Measurements from ENCODE around the gene MITF.

MITF gene

DNA sequence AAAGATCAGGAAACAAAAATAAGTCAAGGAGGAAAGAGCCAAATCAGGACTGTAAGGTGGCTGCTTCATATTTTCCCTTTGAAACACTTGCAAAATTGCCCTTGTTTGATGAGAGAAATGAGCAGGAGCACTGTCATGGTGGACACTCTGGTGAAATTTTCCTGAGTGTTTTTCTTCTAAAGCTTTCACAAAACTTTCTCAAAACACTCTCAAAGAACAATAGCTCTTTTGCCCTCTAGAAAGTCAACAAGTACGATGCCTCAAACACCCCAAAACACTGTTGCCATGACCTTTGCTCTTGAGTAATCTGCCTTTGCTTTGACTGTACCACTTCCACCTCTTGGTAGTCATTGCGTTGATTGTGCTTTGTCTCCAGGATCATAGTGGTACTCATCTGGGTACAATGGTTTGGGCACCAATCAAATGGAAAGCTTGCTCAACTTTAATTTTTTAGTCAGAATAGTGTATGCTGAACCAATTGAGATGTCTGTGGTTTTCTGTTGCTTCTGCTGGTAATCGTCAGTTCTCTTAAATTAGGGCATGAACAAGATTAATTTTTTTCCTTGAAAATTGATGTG lies 13.2 kb upstream of the MITF start:
- H3K27me3 ChIP-seq (ENCODE audit: control insufficient read depth, insufficient read depth, low read length) = peaks cover 4% of the 10 kb centered on the region; the same call in 1 of the 2 replicates
- no peak overlapping the region for H3K27ac ChIP-seq (ENCODE audit: low read depth, low read length)
- peaks cover 4% of the 10 kb centered on the region; the same call in 1 of the 2 replicates for H3K4me1 ChIP-seq (ENCODE audit: control insufficient read depth, insufficient read depth, low read length)
- no peaks in the 10 kb centered on the region for H3K9me3 ChIP-seq (ENCODE audit: control insufficient read depth, insufficient read depth, low read length)
- no peaks in the 10 kb centered on the region for H3K36me3 ChIP-seq (ENCODE audit: control insufficient read depth, insufficient read depth, low read length)
- no peak overlapping the region for H3K9ac ChIP-seq (ENCODE audit: low read depth, low read length)
- no peak overlapping the region for H3K4me3 ChIP-seq (ENCODE audit: low read depth, low read length)

DNA sequence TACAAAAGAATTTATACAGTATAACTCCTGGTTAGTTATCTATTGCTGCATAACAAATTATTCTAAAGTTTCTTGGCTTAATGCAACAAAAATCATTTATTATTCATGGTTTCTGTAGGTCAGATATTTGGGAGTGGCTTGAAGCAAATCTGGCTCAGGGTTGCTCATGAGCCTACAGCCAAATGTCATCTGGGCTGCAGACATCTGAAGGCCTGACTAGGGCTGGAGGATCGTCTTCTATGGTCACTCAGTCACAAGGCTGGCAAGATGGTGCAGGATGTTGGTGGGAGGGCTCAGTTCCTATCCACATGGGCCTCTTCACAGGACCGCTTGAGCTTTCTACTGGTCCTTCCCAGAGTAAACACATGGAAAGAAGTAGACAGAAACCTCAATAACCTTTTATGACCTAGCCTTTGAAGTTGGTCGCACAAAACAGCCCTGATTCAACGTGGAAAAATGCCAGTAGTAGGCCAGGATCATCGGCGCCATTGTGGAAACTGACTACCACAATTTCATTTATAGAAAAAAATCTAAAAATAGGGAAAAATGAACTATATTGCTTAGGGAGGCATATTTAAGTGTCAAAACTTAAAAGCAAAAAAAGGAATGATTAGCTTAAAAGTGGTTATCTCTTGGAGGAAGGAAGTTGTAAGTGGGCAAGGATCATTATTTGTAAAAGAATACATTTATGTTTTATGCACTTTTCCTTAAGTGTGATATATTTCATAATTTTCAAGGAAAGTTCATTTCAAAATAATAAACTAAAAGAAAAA lies 9.9 kb upstream of the MITF start:
- H3K27ac ChIP-seq (ENCODE audit: low read depth, low read length) = no peak overlapping the region
- no peaks in the 10 kb centered on the region for H3K36me3 ChIP-seq (ENCODE audit: control insufficient read depth, insufficient read depth, low read length)
- H3K9ac ChIP-seq (ENCODE audit: low read depth, low read length) = no peak overlapping the region
- H3K4me3 ChIP-seq (ENCODE audit: low read depth, low read length) = no peak overlapping the region
- H3K4me1 ChIP-seq (ENCODE audit: control insufficient read depth, insufficient read depth, low read length) = peaks cover 4% of the 10 kb centered on the region; the same call in 1 of the 2 replicates
- H3K9me3 ChIP-seq (ENCODE audit: control insufficient read depth, insufficient read depth, low read length) = no peaks in the 10 kb centered on the region
- no peaks in the 10 kb centered on the region for H3K27me3 ChIP-seq (ENCODE audit: control insufficient read depth, insufficient read depth, low read length)

- Histone ChIP-seq H3K27ac (ENCODE audit: low read depth, low read length) (no peak overlapping the region), H3K27me3 (ENCODE audit: control insufficient read depth, insufficient read depth, low read length) (peaks cover 3% of the 10 kb centered on the region; the same call in 1 of the 2 replicates), H3K4me3 (ENCODE audit: low read depth, low read length) (no peak overlapping the region), H3K9me3 (ENCODE audit: control insufficient read depth, insufficient read depth, low read length) (no peaks in the 10 kb centered on the region), H3K9ac (ENCODE audit: low read depth, low read length) (no peak overlapping the region), H3K4me1 (ENCODE audit: control insufficient read depth, insufficient read depth, low read length) (no peaks in the 10 kb centered on the region), H3K36me3 (ENCODE audit: control insufficient read depth, insufficient read depth, low read length) (no peaks in the 10 kb centered on the region)
These were observed 8.2 kb upstream of the MITF start for GRCh38 chr3:69731080-69731479.

DNA sequence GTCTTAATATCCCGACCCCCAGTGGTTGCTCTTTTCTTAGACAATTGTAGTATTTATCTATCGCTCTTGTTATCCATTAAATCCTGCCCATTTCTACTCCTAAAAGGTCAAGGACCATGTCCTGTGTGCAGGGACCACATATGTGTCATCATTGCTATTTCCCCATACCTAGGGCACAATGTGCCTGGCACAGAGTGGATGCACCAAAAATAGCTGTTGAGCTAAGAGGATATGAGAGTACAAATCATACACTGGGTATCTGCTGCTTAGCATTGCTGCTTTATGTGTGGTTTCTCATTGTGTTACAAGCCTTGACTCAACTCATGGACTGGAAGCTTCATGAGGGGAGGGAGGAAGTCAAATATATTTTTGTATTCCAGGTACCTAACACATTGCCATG lies 3.4 kb upstream of the MITF start:
- Histone ChIP-seq H3K27ac (ENCODE audit: low read depth, low read length) (no peak overlapping the region), H3K36me3 (ENCODE audit: control insufficient read depth, insufficient read depth, low read length) (no peaks in the 10 kb centered on the region), H3K4me1 (ENCODE audit: control insufficient read depth, insufficient read depth, low read length) (peaks cover 10% of the 10 kb centered on the region), H3K27me3 (ENCODE audit: control insufficient read depth, insufficient read depth, low read length) (peaks cover 37% of the 10 kb centered on the region), H3K9ac (ENCODE audit: low read depth, low read length) (no peak overlapping the region), H3K9me3 (ENCODE audit: control insufficient read depth, insufficient read depth, low read length) (no peaks in the 10 kb centered on the region), H3K4me3 (ENCODE audit: low read depth, low read length) (no peak overlapping the region)

DNA sequence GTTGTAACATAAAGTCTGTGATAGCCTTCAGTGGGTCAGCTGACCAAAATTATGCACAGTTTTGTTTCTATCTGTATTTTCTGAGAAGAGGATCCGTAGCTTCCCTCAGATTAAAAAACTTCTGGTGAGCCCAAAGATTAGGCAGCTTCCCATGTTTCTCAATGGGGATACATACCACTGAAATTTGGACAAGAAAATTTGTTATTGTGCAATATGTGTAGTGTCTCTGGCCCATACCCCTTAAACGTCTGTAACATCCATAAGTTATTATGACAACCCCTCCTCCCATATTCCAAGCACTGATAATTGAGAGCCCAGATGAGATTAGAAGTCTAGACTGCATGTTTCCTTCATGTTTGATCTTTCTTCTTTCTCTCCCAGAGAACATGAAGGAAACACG lies 1.9 kb upstream of the MITF start:
- Histone ChIP-seq H3K4me1 (ENCODE audit: control insufficient read depth, insufficient read depth, low read length) (peaks cover 10% of the 10 kb centered on the region), H3K27me3 (ENCODE audit: control insufficient read depth, insufficient read depth, low read length) (peaks cover 42% of the 10 kb centered on the region), H3K9me3 (ENCODE audit: control insufficient read depth, insufficient read depth, low read length) (no peaks in the 10 kb centered on the region), H3K9ac (ENCODE audit: low read depth, low read length) (no peak overlapping the region), H3K4me3 (ENCODE audit: low read depth, low read length) (no peak overlapping the region), H3K36me3 (ENCODE audit: control insufficient read depth, insufficient read depth, low read length) (no peaks in the 10 kb centered on the region), H3K27ac (ENCODE audit: low read depth, low read length) (no peak overlapping the region)

GRCh38 chr3:69738315-69738714 lies 949 bp upstream of the MITF start:
- peak overlapping the region; percentile 95 for H3K4me3 ChIP-seq (ENCODE audit: low read depth, low read length)
- H3K9me3 ChIP-seq (ENCODE audit: control insufficient read depth, insufficient read depth, low read length) = no peaks in the 10 kb centered on the region
- H3K27ac ChIP-seq (ENCODE audit: low read depth, low read length) = no peak overlapping the region
- peaks cover 10% of the 10 kb centered on the region for H3K4me1 ChIP-seq (ENCODE audit: control insufficient read depth, insufficient read depth, low read length)
- no peaks in the 10 kb centered on the region for H3K36me3 ChIP-seq (ENCODE audit: control insufficient read depth, insufficient read depth, low read length)
- H3K9ac ChIP-seq (ENCODE audit: low read depth, low read length) = no peak overlapping the region
- peaks cover 42% of the 10 kb centered on the region for H3K27me3 ChIP-seq (ENCODE audit: control insufficient read depth, insufficient read depth, low read length)

DNA sequence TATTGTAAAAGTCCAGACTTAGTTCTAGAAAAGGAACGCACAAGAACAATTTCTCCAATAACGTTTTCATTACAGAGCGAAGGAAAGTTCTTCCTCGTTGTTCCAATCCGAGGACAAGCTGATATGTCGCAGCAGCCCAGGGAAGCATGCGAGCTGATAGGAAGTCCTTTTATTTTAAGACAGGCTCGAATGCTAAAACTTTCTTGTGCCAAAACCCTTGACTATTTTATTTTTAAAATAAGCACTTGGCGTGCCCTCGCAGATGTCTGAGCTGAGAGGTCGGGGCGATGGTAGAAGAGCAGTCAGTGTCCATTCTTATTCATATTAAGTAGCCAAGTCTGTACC lies 433 bp upstream of the MITF start:
- Histone ChIP-seq H3K9me3 (ENCODE audit: control insufficient read depth, insufficient read depth, low read length) (no peaks in the 10 kb centered on the region), H3K27me3 (ENCODE audit: control insufficient read depth, insufficient read depth, low read length) (peaks cover 42% of the 10 kb centered on the region), H3K4me1 (ENCODE audit: control insufficient read depth, insufficient read depth, low read length) (peaks cover 15% of the 10 kb centered on the region), H3K9ac (ENCODE audit: low read depth, low read length) (no peak overlapping the region), H3K27ac (ENCODE audit: low read depth, low read length) (no peak overlapping the region), H3K4me3 (ENCODE audit: low read depth, low read length) (peak overlapping the region; percentile 95), H3K36me3 (ENCODE audit: control insufficient read depth, insufficient read depth, low read length) (no peaks in the 10 kb centered on the region)

DNA sequence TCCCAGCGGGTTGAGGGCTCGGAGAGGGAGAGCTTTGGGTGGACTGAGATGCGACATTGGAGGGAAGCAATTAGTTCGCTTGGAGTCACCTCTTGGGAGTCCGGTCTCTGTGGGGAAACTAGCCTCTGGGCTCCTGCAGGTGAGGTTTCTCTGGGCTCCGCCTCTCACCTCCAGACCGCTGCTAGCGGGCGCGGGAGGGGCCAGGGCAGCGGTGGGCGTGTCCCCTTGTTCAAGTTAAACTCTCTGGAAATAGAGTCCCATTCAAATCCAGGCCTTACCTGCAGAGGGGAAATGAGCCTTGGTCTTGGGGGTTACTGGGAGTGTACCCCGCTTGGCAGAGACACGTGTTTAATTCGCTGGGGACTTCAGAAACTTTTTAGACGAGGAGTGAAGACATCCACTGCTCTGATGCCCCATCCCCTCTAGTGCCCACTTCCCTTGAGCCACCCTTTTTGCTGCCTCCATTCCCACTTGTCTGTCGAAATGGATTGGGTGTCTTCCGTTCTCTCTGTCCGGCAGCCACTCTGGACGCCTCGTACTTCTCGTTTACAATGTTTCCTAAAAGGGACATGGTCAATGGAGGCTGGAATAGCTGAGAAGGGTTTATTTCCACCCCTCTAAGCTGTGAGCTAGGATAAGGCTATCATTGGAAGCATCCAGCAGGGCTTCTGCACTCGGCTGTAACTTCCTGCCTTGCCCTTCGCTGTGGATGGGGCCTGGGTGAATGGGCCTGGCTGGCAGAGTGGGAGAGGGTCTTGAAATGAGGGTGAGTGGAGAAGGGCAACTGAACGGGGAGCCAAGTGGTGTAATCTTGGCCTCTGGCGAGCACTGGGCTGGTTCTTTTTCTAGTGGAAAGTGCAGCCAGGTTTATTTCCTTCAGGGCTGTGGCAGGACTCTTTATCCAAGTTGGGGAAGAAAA lies 1.1 kb downstream of the MITF start:
- Histone ChIP-seq H3K9ac (ENCODE audit: low read depth, low read length) (no peak overlapping the region), H3K36me3 (ENCODE audit: control insufficient read depth, insufficient read depth, low read length) (no peaks in the 10 kb centered on the region), H3K9me3 (ENCODE audit: control insufficient read depth, insufficient read depth, low read length) (no peaks in the 10 kb centered on the region), H3K27ac (ENCODE audit: low read depth, low read length) (no peak overlapping the region), H3K27me3 (ENCODE audit: control insufficient read depth, insufficient read depth, low read length) (peaks cover 42% of the 10 kb centered on the region), H3K4me3 (ENCODE audit: low read depth, low read length) (peak overlapping the region; percentile 95), H3K4me1 (ENCODE audit: control insufficient read depth, insufficient read depth, low read length) (peaks cover 16% of the 10 kb centered on the region)

DNA sequence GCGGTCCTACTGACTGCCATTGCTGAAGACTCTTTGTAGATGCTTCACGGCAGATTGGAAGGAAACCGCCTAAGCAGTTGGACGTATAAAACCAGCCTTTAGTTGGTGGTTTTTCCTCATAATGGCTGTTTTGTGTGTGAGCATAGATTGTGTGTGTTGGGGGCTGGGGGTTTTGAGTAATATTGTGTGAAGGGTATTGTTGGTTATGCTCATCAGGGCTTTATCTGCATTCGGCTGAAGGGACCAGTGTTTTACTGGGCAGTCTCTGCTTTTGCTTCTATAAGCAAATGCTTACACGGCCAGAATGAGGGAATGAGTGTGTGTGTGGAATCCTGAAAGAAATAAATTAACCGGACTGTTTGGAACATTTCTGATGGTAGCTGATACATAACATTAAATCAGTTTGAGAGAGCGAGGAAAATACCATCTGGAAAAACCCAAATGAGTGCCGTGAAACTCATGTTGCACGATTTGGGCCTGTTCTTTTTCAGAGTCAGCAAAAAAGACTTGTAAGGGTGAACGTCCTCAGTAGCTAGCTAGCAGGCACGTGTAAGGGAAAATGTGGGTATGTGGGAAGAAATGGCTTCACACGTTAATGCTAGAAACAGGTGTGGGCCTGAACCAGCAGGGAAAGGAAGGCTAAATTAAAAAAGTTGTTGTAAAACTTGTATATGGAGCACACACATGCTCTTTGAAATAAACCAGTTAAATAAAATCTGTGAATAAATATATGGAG lies 1.9 kb downstream of the MITF start:
- Histone ChIP-seq H3K4me3 (ENCODE audit: low read depth, low read length) (no peak overlapping the region), H3K36me3 (ENCODE audit: control insufficient read depth, insufficient read depth, low read length) (no peaks in the 10 kb centered on the region), H3K27ac (ENCODE audit: low read depth, low read length) (no peak overlapping the region), H3K9ac (ENCODE audit: low read depth, low read length) (no peak overlapping the region), H3K27me3 (ENCODE audit: control insufficient read depth, insufficient read depth, low read length) (peaks cover 37% of the 10 kb centered on the region), H3K4me1 (ENCODE audit: control insufficient read depth, insufficient read depth, low read length) (peaks cover 16% of the 10 kb centered on the region), H3K9me3 (ENCODE audit: control insufficient read depth, insufficient read depth, low read length) (no peaks in the 10 kb centered on the region)

DNA sequence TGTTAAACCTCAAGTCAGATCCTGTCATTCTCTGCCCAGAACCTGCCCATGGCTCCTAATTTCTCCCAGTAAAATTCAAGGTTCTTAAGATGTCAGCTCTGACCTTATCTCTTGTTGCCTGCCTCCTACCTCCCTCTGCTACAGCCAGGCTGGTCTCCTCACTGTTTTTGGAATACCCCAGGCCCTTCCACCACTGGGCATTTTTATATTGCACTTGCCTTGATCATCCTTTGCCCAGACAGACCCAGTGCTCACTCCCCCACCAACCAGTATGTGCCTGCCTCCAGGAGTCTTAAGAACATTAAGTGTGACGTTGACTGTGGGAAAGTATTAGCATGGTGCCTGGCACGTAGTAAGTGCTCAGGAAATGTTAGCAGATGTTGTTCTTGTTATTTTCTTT lies 3.1 kb downstream of the MITF start:
- Histone ChIP-seq H3K9me3 (ENCODE audit: control insufficient read depth, insufficient read depth, low read length) (no peaks in the 10 kb centered on the region), H3K4me3 (ENCODE audit: low read depth, low read length) (no peak overlapping the region), H3K36me3 (ENCODE audit: control insufficient read depth, insufficient read depth, low read length) (no peaks in the 10 kb centered on the region)

More for the DNA sequence above, 3.1 kb downstream of the MITF start:
- Histone ChIP-seq H3K4me1 (ENCODE audit: control insufficient read depth, insufficient read depth, low read length) (peaks cover 16% of the 10 kb centered on the region), H3K27ac (ENCODE audit: low read depth, low read length) (no peak overlapping the region), H3K9ac (ENCODE audit: low read depth, low read length) (no peak overlapping the region), H3K27me3 (ENCODE audit: control insufficient read depth, insufficient read depth, low read length) (peaks cover 26% of the 10 kb centered on the region)

Measured in HUES48 (cell line).